OCI-LY3 (cell line): ENCODE data around the gene ANKFN1.

Experiments used
- H2AFZ ChIP-seq: fragments of 200-600, 300-600 bp; shearing (Covaris generic); 2 replicates; pipeline ENCODE4 v1.6.0; 2014; ENCODE audit warnings: antibody characterized with exemption, low read depth, low read length
- H3K27ac ChIP-seq: fragments of 200-600, 300-600 bp; sonication (generic); 2 replicates; pipeline ENCODE4 v1.5.1; 2014; ENCODE audit warnings: mild to moderate bottlenecking, low read length, moderate library complexity, mixed read lengths
- H3K27me3 ChIP-seq: fragments of 200-600, 300-600 bp; sonication (generic); 2 replicates; pipeline ENCODE4 v1.6.1; 2014; ENCODE audit warnings: low read depth, low read length, mixed read lengths
- H3K36me3 ChIP-seq: fragments of 200-600, 300-600 bp; sonication (generic); replicated peaks from 2 replicates; pipeline ENCODE3; 2014; ENCODE audit warnings: low read depth, low read length, mixed read lengths
- H3K4me1 ChIP-seq: fragments of 300-600, 200-600 bp; sonication (generic); 2 replicates; pipeline ENCODE4 v1.6.1; 2014; ENCODE audit warnings: low read length, mixed read lengths
- H3K4me2 ChIP-seq: fragments of 200-600, 300-600 bp; sonication (generic); 2 replicates; pipeline ENCODE4 v1.6.1; 2014; ENCODE audit warnings: low read length, mixed read lengths
- H3K4me3 ChIP-seq: fragments of 300-600, 200-600 bp; sonication (generic); 2 replicates; pipeline ENCODE4 v1.5.1; 2014; ENCODE audit warnings: antibody characterized with exemption, mild to moderate bottlenecking, low read length, moderate library complexity
- H3K79me2 ChIP-seq: fragments of 300-600, 200-600 bp; shearing (Covaris generic); 2 replicates; pipeline ENCODE4 v1.6.1; 2014; ENCODE audit warnings: mild to moderate bottlenecking, low read length, mixed read lengths
- H3K9ac ChIP-seq: fragments of 300-600, 200-600 bp; shearing (Covaris generic); 2 replicates; pipeline ENCODE4 v1.6.0; 2014; ENCODE audit warnings: mild to moderate bottlenecking, low read length, moderate library complexity
- H3K9me3 ChIP-seq: fragments of 200-600, 300-600 bp; shearing (Covaris generic); 2 replicates; pipeline ENCODE4 v1.6.1; 2014; ENCODE audit warnings: low read length, mixed read lengths; ENCODE audit not compliant: insufficient read depth
- H4K20me1 ChIP-seq: fragments of 200-600, 300-600 bp; sonication (generic); 2 replicates; pipeline ENCODE4 v1.6.1; 2016; ENCODE audit warnings: low read length, mixed read lengths; ENCODE audit not compliant: insufficient read depth
- EZH2phosphoT487 ChIP-seq: fragments of 200-600 bp; shearing (Covaris generic); IDR thresholded peaks from 2 replicates; pipeline ENCODE4 v1.6.1; 2018; ENCODE audit warnings: antibody characterized with exemption, mixed run types, low read depth
- TF ChIP-seq, protein P1 (sequence below): fragments of 200-600, 300-600 bp; sonication (generic); IDR thresholded peaks from 2 replicates; pipeline ENCODE4 v1.5.1; 2014; ENCODE audit warnings: antibody characterized with exemption, low read length, low read depth

The ANKFN1 gene

DNA sequence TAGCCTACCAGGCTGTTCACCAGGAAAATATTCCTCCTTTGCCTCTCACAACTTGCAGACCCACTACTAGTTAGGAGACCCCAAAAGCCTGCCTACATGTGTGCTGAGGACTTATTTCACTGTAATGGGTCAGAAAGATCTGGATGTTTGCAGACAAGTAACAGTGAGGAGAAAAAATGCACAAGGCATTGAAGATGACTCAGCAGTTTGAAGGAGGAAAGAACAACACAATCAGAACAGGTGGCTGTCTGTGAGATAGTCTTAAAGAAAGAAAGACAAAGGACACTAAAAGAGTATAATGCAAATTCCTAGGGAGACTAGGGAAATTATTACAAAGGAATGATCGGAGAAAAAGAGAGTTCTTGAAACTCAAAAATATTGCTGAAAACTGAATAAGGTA lies 69.0 kb downstream of the ANKFN1 start:
- no peak overlapping the region for H2AFZ ChIP-seq

DNA sequence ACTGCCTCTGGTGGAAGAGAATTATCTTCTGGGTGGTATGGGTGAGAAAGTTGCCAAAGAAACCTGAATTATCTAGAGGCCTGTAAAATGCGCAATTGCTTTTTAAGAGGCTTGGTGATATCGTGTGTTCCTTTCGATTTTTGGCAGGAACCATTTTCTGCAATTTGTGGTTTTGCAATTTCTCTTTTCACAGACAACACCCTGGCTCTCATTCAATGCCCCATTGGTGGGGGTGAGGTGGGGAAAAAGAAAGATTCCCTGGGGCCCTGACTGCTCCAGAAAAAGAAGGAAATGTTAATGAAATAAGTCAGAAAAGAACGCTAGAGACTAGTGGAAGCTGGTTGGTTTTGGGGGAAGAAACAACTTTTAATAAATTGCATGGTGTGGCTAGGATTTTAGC lies 77.4 kb downstream of the ANKFN1 start:
- Histone ChIP-seq H2AFZ (no peak overlapping the region), H3K27ac (no peak overlapping the region)

More for the DNA sequence above, 69.0 kb downstream of the ANKFN1 start:
- no peaks in the 10 kb centered on the region for H3K36me3 ChIP-seq
- no peak overlapping the region for H3K9ac ChIP-seq
- H3K27ac ChIP-seq, result no peak overlapping the region
- H3K27me3 ChIP-seq, result no peaks in the 10 kb centered on the region
- no peak overlapping the region for H3K4me2 ChIP-seq
- no peaks in the 10 kb centered on the region for H3K79me2 ChIP-seq
- TF ChIP-seq EZH2phosphoT487, result no peak
- TF ChIP-seq, protein P1, sequence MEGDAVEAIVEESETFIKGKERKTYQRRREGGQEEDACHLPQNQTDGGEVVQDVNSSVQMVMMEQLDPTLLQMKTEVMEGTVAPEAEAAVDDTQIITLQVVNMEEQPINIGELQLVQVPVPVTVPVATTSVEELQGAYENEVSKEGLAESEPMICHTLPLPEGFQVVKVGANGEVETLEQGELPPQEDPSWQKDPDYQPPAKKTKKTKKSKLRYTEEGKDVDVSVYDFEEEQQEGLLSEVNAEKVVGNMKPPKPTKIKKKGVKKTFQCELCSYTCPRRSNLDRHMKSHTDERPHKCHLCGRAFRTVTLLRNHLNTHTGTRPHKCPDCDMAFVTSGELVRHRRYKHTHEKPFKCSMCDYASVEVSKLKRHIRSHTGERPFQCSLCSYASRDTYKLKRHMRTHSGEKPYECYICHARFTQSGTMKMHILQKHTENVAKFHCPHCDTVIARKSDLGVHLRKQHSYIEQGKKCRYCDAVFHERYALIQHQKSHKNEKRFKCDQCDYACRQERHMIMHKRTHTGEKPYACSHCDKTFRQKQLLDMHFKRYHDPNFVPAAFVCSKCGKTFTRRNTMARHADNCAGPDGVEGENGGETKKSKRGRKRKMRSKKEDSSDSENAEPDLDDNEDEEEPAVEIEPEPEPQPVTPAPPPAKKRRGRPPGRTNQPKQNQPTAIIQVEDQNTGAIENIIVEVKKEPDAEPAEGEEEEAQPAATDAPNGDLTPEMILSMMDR, result no peak
- no peaks in the 10 kb centered on the region for H3K9me3 ChIP-seq
- no peak overlapping the region for H3K4me3 ChIP-seq
- no peaks in the 10 kb centered on the region for H3K4me1 ChIP-seq
- H4K20me1 ChIP-seq, result no peaks in the 10 kb centered on the region

DNA sequence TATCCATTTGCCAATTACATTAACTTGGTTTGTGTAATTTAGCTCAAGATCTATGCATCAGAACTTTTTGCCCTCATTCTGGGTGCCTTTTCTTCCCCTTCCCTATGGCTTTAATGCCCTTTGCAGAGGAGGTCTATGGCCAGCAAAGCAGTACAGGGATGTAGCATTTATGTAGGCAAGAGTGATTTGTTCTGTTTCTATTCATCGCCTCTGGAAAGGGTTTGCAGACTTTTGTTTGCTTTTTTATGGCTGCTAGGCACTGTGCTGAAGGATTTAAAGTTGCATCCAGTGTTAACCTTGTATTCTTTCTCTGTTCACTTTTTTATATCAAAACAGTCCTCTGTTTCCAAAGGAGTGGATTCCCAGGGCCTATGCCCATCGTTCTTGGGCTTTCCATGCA lies 78.0 kb downstream of the ANKFN1 start:
- Histone ChIP-seq H3K4me3 (no peak overlapping the region), H2AFZ (no peak overlapping the region), H3K27me3 (no peaks in the 10 kb centered on the region), H3K27ac (no peak overlapping the region), H4K20me1 (no peaks in the 10 kb centered on the region), H3K79me2 (no peaks in the 10 kb centered on the region), H3K9me3 (no peaks in the 10 kb centered on the region), H3K4me2 (no peak overlapping the region), H3K9ac (no peak overlapping the region), H3K4me1 (no peaks in the 10 kb centered on the region), H3K36me3 (no peaks in the 10 kb centered on the region)
- TF ChIP-seq, protein P1, result no peak
- no peak for TF ChIP-seq EZH2phosphoT487

More for the DNA sequence above, 77.4 kb downstream of the ANKFN1 start:
- H3K4me2 ChIP-seq, result no peak overlapping the region
- no peak overlapping the region for H3K4me3 ChIP-seq
- H3K9ac ChIP-seq, result no peak overlapping the region
- H3K9me3 ChIP-seq, result no peaks in the 10 kb centered on the region
- H3K27me3 ChIP-seq, result no peaks in the 10 kb centered on the region
- no peaks in the 10 kb centered on the region for H4K20me1 ChIP-seq
- TF ChIP-seq, protein P1, result no peak
- no peak for TF ChIP-seq EZH2phosphoT487
- H3K79me2 ChIP-seq, result no peaks in the 10 kb centered on the region
- no peaks in the 10 kb centered on the region for H3K36me3 ChIP-seq
- no peaks in the 10 kb centered on the region for H3K4me1 ChIP-seq

DNA sequence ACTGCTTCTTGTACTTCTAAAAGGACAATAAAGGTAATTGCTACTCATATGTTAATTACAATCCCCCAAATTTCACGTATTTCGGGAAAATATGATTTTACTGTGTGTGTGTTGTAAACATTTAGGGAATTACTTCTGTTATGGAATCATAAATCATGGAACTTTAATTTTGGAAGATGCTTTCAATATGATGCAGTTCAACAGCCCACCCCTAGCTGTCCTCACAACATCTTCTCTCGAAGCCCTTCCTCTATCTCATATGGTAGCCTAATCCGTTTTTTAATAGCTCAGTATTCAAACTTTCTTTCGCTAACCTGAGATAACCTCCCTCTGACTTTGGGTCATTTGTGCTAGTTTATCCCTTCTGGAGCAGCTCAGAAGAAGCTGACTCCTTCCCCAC lies 78.4 kb downstream of the ANKFN1 start:
- TF ChIP-seq EZH2phosphoT487, result no peak
- TF ChIP-seq, protein P1, result no peak
- no peaks in the 10 kb centered on the region for H4K20me1 ChIP-seq
- H3K79me2 ChIP-seq, result no peaks in the 10 kb centered on the region
- no peak overlapping the region for H3K9ac ChIP-seq
- H3K9me3 ChIP-seq, result no peaks in the 10 kb centered on the region
- no peak overlapping the region for H2AFZ ChIP-seq
- no peak overlapping the region for H3K4me3 ChIP-seq
- no peaks in the 10 kb centered on the region for H3K36me3 ChIP-seq
- H3K27ac ChIP-seq, result no peak overlapping the region
- H3K4me1 ChIP-seq, result no peaks in the 10 kb centered on the region
- H3K4me2 ChIP-seq, result no peak overlapping the region
- no peaks in the 10 kb centered on the region for H3K27me3 ChIP-seq
